Cardiac ventricle fibroblast (primary cell): ENCODE measurements around the gene COL10A1. TPM values are rescaled to one million over a fixed set of nuclear protein-coding genes. Genes with fewer than 3 reads are reported as not detected.

Source experiments
- total RNA-seq: library from RNA; depleted of rRNA; stranded (reverse); fragments of >200 nt; gene quantifications from 2 replicates; pipeline ENCODE4 v1.2.3, GENCODE V29; 2015

COL10A1 gene
- total RNA-seq: not detected in 2 replicates

GRCh38 chr6:116126032-116126431 lies at the start of gene COL10A1:
Gene COL10A1, minus strand, starts transcription at chr6:116126132. Its CDS starts 640 bp downstream, at chr6:116125492.

GRCh38 chr6:116100419-116101301 lies 25.3 kb downstream of the COL10A1 start, which contains the start of gene NT5DC1:
Gene NT5DC1, plus strand, starts transcription at chr6:116100853. Its CDS starts 78 bp downstream, at chr6:116100931.

Other genes starting within 250 kb of the COL10A1 start
- gene FRK, start 65.2 kb downstream of the COL10A1 start, total RNA-seq: 1.4 and 1.8 TPM in 2 replicates
- gene NT5DC1, start 25.3 kb downstream of the COL10A1 start, total RNA-seq: 20.8 and 25.5 TPM in 2 replicates
- gene TSPYL4, start 127.9 kb upstream of the COL10A1 start, total RNA-seq: 9.8 and 10.0 TPM in 2 replicates
- gene TSPYL1, start 153.8 kb upstream of the COL10A1 start, total RNA-seq: 49.9 and 57.0 TPM in 2 replicates
- 47.3 and 48.9 TPM in 2 replicates for gene DSE, start 244.8 kb upstream of the COL10A1 start, total RNA-seq